ENCODE data around the gene TAS2R46. TPM values are rescaled to one million over a fixed set of nuclear protein-coding genes. Genes with fewer than 3 reads are reported as not detected.

Gene TAS2R46
- total RNA-seq, 1 experiment from 2014 or later, result 2.2 TPM

- BruUV-seq (replicated peaks), result no TSS peak
- H3K4me3 Mint-ChIP-seq (ENCODE audit: low read depth, unreplicated experiment), result no peak within 1 kb of the TSS
- no peak for TF ChIP-seq CTCF (IDR thresholded peaks at IDR 0.05; ENCODE audit: unreplicated experiment)
- DNase-seq, result no peak
- H3K27me3 Mint-ChIP-seq (ENCODE audit: unreplicated experiment), result no peaks in the 10 kb centered on the region
- H3K9me3 Mint-ChIP-seq (ENCODE audit: low read depth, unreplicated experiment), result peaks cover 5% of the 10 kb centered on the region
- H3K4me1 Mint-ChIP-seq (ENCODE audit: low read depth, unreplicated experiment), result no peaks in the 10 kb centered on the region
- H3K27ac Mint-ChIP-seq (ENCODE audit: unreplicated experiment), result no peak within 1 kb of the TSS
- no peaks in the 10 kb centered on the region for H3K36me3 Mint-ChIP-seq (ENCODE audit: insufficient read depth, unreplicated experiment)
- CTCF ChIA-PET, result no interaction called here
- intact Hi-C loops (cut with micrococcal nuclease; ENCODE audit: unreplicated experiment), result no loop called here
These were observed 39.6 kb downstream of the TAS2R46 start, which contains the start of gene TAS2R19 for GRCh38 chr12:11022520-11022919. TSS of gene TAS2R19 (minus strand) at chr12:11022620. CDS start at chr12:11022571, 49 bp downstream.

GRCh38 chr12:11016937-11017336, 45.2 kb downstream of the TAS2R46 start:
- no peak for DNase-seq
- Mint-ChIP-seq H3K9me3 (ENCODE audit: low read depth, unreplicated experiment) (no peaks in the 10 kb centered on the region), H3K4me1 (ENCODE audit: low read depth, unreplicated experiment) (peaks cover 15% of the 10 kb centered on the region), H3K27me3 (ENCODE audit: unreplicated experiment) (no peaks in the 10 kb centered on the region), H3K27ac (ENCODE audit: unreplicated experiment) (no peak overlapping the region), H3K36me3 (ENCODE audit: insufficient read depth, unreplicated experiment) (no peaks in the 10 kb centered on the region), H3K4me3 (ENCODE audit: low read depth, unreplicated experiment) (no peak overlapping the region)
- intact Hi-C loops (cut with micrococcal nuclease; ENCODE audit: unreplicated experiment), result no loop called here
- TF ChIP-seq CTCF (IDR thresholded peaks at IDR 0.05; ENCODE audit: unreplicated experiment), result no peak
- CTCF ChIA-PET, result no interaction called here
- no TSS peak for BruUV-seq (replicated peaks)

- intact Hi-C loops (cut with micrococcal nuclease; ENCODE audit: unreplicated experiment), result loop anchor here (1.0 kb wide), 1 partner anchor 54 kb away; no protein-coding TSS in a partner anchor
- no peaks in the 10 kb centered on the region for H3K36me3 Mint-ChIP-seq (ENCODE audit: insufficient read depth, unreplicated experiment)
- peak; percentile 7 for DNase-seq
- H3K27me3 Mint-ChIP-seq (ENCODE audit: unreplicated experiment), result no peaks in the 10 kb centered on the region
- H3K9me3 Mint-ChIP-seq (ENCODE audit: low read depth, unreplicated experiment), result no peaks in the 10 kb centered on the region
- CTCF ChIA-PET, result no interaction called here
- BruUV-seq (replicated peaks), result no TSS peak
- no peak overlapping the region for H3K4me3 Mint-ChIP-seq (ENCODE audit: low read depth, unreplicated experiment)
- peak overlapping the region; percentile 11 for H3K27ac Mint-ChIP-seq (ENCODE audit: unreplicated experiment)
- TF ChIP-seq CTCF (IDR thresholded peaks at IDR 0.05; ENCODE audit: unreplicated experiment), result no peak
- H3K4me1 Mint-ChIP-seq (ENCODE audit: low read depth, unreplicated experiment), result peaks cover 15% of the 10 kb centered on the region
These were observed 46.2 kb downstream of the TAS2R46 start for GRCh38 chr12:11015775-11016430.

- CTCF ChIA-PET, result interaction anchor here (1.0 kb wide), 1 partner anchor 55 kb away, joined by 4 read pairs; no protein-coding TSS in a partner anchor
- BruUV-seq (replicated peaks), result no TSS peak
- Mint-ChIP-seq H3K27me3 (ENCODE audit: unreplicated experiment) (no peaks in the 10 kb centered on the region), H3K36me3 (ENCODE audit: insufficient read depth, unreplicated experiment) (no peaks in the 10 kb centered on the region), H3K27ac (ENCODE audit: unreplicated experiment) (no peak overlapping the region), H3K4me3 (ENCODE audit: low read depth, unreplicated experiment) (no peak overlapping the region), H3K9me3 (ENCODE audit: low read depth, unreplicated experiment) (no peaks in the 10 kb centered on the region), H3K4me1 (ENCODE audit: low read depth, unreplicated experiment) (peaks cover 15% of the 10 kb centered on the region)
- intact Hi-C loops (cut with micrococcal nuclease; ENCODE audit: unreplicated experiment), result no loop called here
- TF ChIP-seq CTCF (IDR thresholded peaks at IDR 0.05; ENCODE audit: unreplicated experiment), result no peak
- no peak for DNase-seq
These were observed 47.9 kb downstream of the TAS2R46 start for GRCh38 chr12:11014234-11014633.

Other genes with a start within 250 kb of the TAS2R46 start
- 1.5 and 1.7 TPM in 2 replicates for gene TAS2R10, start 235.9 kb downstream of the TAS2R46 start, total RNA-seq (2022)
- 3.1 and 4.7 TPM in 2 replicates for gene PRR4, start 212.8 kb downstream of the TAS2R46 start, total RNA-seq (2022)
- 12.4 and 21.9 TPM in 2 replicates for gene PRH1, start 178.0 kb downstream of the TAS2R46 start, total RNA-seq (2022)
- 1.8 and 2.5 TPM in 2 replicates for gene TAS2R13, start 152.7 kb downstream of the TAS2R46 start, total RNA-seq (2022)
- gene PRH2, start 133.1 kb downstream of the TAS2R46 start, total RNA-seq (2022), result not detected in 2 replicates
- 2.9 TPM in 2 replicates for gene TAS2R14, start 123.0 kb downstream of the TAS2R46 start, total RNA-seq (2022)
- gene TAS2R50, start 75.4 kb downstream of the TAS2R46 start, total RNA-seq (2022), result 1.8 TPM in 2 replicates
- gene TAS2R20, start 64.0 kb downstream of the TAS2R46 start, total RNA-seq (2022), result 2.4 and 3.3 TPM in 2 replicates
- 3.2 and 4.5 TPM in 2 replicates for gene TAS2R19, start 39.7 kb downstream of the TAS2R46 start, total RNA-seq (2022)
- 3.6 and 4.1 TPM in 2 replicates for gene TAS2R31, start 30.9 kb downstream of the TAS2R46 start, total RNA-seq (2022)
- 1.7 and 1.8 TPM in 2 replicates for gene TAS2R43, start 30.0 kb upstream of the TAS2R46 start, total RNA-seq (2022)
- gene TAS2R30, start 72.3 kb upstream of the TAS2R46 start, total RNA-seq (2022), result 2.8 and 3.5 TPM in 2 replicates
- gene SMIM10L1, start 108.9 kb upstream of the TAS2R46 start, total RNA-seq (2022), result 9.7 and 11.0 TPM in 2 replicates
- gene TAS2R42, start 124.6 kb upstream of the TAS2R46 start, total RNA-seq (2022), result not detected in 2 replicates
- gene PRB3, start 207.4 kb upstream of the TAS2R46 start, total RNA-seq (2022), result not detected in 2 replicates
- not detected in 2 replicates for gene PRB4, start 248.1 kb upstream of the TAS2R46 start, total RNA-seq (2022)